SK-N-SH treated with all-trans-retinoic acid at 6 μM for 48 hours (cell line): ENCODE measurements around the gene ANK2.

Experiments
- CREB5 ChIP-seq: fragments of 250-450 bp; sonication (Bioruptor Pico); IDR thresholded peaks from 2 replicates; pipeline ENCODE4 v1.5.1; 2020; ENCODE audit warnings: low read depth, mild to moderate bottlenecking, moderate library complexity
- CSRNP3 ChIP-seq: fragments of 250-450 bp; sonication (Bioruptor Pico); IDR thresholded peaks from 2 replicates; pipeline ENCODE4 v1.5.1; 2021; ENCODE audit warnings: mild to moderate bottlenecking, moderate library complexity
- ESRRG ChIP-seq: fragments of 250-450 bp; sonication (Bioruptor Pico); IDR thresholded peaks from 2 replicates; pipeline ENCODE4 v1.6.1; 2021; ENCODE audit warnings: mild to moderate bottlenecking
- ISL1 ChIP-seq: fragments of 250-450 bp; sonication (Bioruptor Pico); IDR thresholded peaks from 2 replicates; pipeline ENCODE4 v2.1.2; 2022; ENCODE audit warnings: mild to moderate bottlenecking, moderate library complexity
- PATZ1 ChIP-seq: fragments of 250-450 bp; sonication (Bioruptor Pico); IDR thresholded peaks from 2 replicates; pipeline ENCODE4 v1.8.0; 2020; ENCODE audit warnings: mild to moderate bottlenecking, moderate library complexity, borderline replicate concordance
- SNAI2 ChIP-seq: fragments of 250-450 bp; sonication (Bioruptor Pico); IDR thresholded peaks from 2 replicates; pipeline ENCODE4 v1.5.0; 2020; ENCODE audit warnings: mild to moderate bottlenecking, moderate library complexity
- TCF4 ChIP-seq: fragments of 250-450 bp; sonication (Bioruptor Pico); IDR thresholded peaks from 2 replicates; pipeline ENCODE4 v1.8.0; 2021; ENCODE audit warnings: mild to moderate bottlenecking, moderate library complexity, borderline replicate concordance
- ZC3H10 ChIP-seq: fragments of 250-450 bp; sonication (Bioruptor Pico); IDR thresholded peaks from 2 replicates; pipeline ENCODE4 v1.5.1; 2021; ENCODE audit warnings: mild to moderate bottlenecking, moderate library complexity
- ZFP3 ChIP-seq: fragments of 250-450 bp; sonication (Bioruptor Pico); IDR thresholded peaks from 2 replicates; pipeline ENCODE4 v1.5.0; 2020; ENCODE audit warnings: mild to moderate bottlenecking, moderate library complexity
- ZNF565 ChIP-seq: fragments of 450-650 bp; formaldehyde crosslinking; conservative IDR thresholded peaks from 2 replicates; pipeline ENCODE4 v1.5.0; 2020; ENCODE audit warnings: low read depth, mild to moderate bottlenecking, moderate library complexity

- no peak for TF ChIP-seq CSRNP3 (CRISPR knock-in tag)
- no peak for TF ChIP-seq ZFP3
- TF ChIP-seq PATZ1 (CRISPR knock-in tag) = no peak
- TF ChIP-seq ZC3H10 (CRISPR knock-in tag) = no peak
- TF ChIP-seq ISL1 (CRISPR knock-in tag) = no peak
- TF ChIP-seq ESRRG (CRISPR knock-in tag) = no peak
- TF ChIP-seq CREB5 (CRISPR knock-in tag) = no peak
- no peak for TF ChIP-seq SNAI2 (CRISPR knock-in tag)
- no peak for TF ChIP-seq ZNF565
- TF ChIP-seq TCF4 = no peak
Measured at GRCh38 chr4:113053883-113054282, 4.4 kb downstream of the ANK2 start.
